IMR-90 (cell line): ENCODE results near the gene MIB1. TPM values are rescaled to one million over a fixed set of nuclear protein-coding genes. Genes with fewer than 3 reads are reported as not detected.

Experiments
- ATAC-seq: fragments of 200-7000 bp; cut with Tn5 transposase; 2 replicates; pipeline ENCODE4 v1.9.1; 2020; ENCODE audit warnings: low read depth, mild to moderate bottlenecking, moderate library complexity
- BruUV-seq: library from RNA; stranded (reverse); fragments of 400-500 nt; replicated peaks from 2 replicates; lab custom pipeline; 2021; lab: Mats Ljungman, UMichigan
- CTCF ChIA-PET: fragments of 300-600 bp; formaldehyde crosslinking; extraction: SDS; loops from one replicate; lab custom pipeline; 2021; ENCODE audit warnings: antibody characterized with exemption; lab: Yijun Ruan, JAX
- POLR2A ChIA-PET: fragments of 300-600 bp; sonication (Branson Sonifier 250); formaldehyde crosslinking; loops from one replicate; lab custom pipeline; 2022; ENCODE audit warnings: antibody characterized with exemption; ENCODE audit not compliant: unreplicated experiment; lab: Charles Lee
- DNase-seq: peaks from one replicate; pipeline ENCODE4 v3.0.0; 2013
- H2AFZ ChIP-seq: replicated peaks from 2 replicates; pipeline ENCODE3; 2013; ENCODE audit warnings: low read length, mild to moderate bottlenecking; ENCODE audit not compliant: poor library complexity
- H2AK5ac ChIP-seq: 2 replicates; pipeline ENCODE4 v1.6.1; 2013; ENCODE audit warnings: low read depth, low read length, inconsistent platforms
- H2AK9ac ChIP-seq: replicated peaks from 2 replicates; pipeline ENCODE3; 2013; ENCODE audit warnings: mild to moderate bottlenecking, low read depth, low read length, moderate library complexity; ENCODE audit not compliant: poor library complexity
- H2BK120ac ChIP-seq: 2 replicates; pipeline ENCODE4 v1.6.1; 2013; ENCODE audit warnings: low read depth, low read length, inconsistent platforms
- H2BK15ac ChIP-seq: 3 replicates; pipeline ENCODE4 v1.6.1; 2013; ENCODE audit warnings: low read depth, low read length, inconsistent platforms
- H2BK20ac ChIP-seq: 2 replicates; pipeline ENCODE4 v1.6.1; 2013; ENCODE audit warnings: low read depth, mild to moderate bottlenecking, inconsistent platforms, low read length, moderate library complexity
- H2BK5ac ChIP-seq: 2 replicates; pipeline ENCODE4 v1.6.1; 2013; ENCODE audit warnings: mild to moderate bottlenecking, low read depth, low read length, inconsistent platforms; ENCODE audit not compliant: poor library complexity, severe bottlenecking
- H3K14ac ChIP-seq: replicated peaks from 2 replicates; pipeline ENCODE4 v1.6.1; 2013; ENCODE audit warnings: low read depth, low read length, inconsistent platforms
- H3K18ac ChIP-seq: 2 replicates; pipeline ENCODE4 v1.6.1; 2013; ENCODE audit warnings: low read depth, low read length, control low read depth
- H3K23ac ChIP-seq: 2 replicates; pipeline ENCODE4 v1.6.1; 2013; ENCODE audit warnings: low read depth, low read length, inconsistent platforms
- H3K27ac ChIP-seq: 2 replicates; pipeline ENCODE4 v1.5.1; 2013; ENCODE audit warnings: mild to moderate bottlenecking, control low read depth, low read length; ENCODE audit not compliant: insufficient read depth
- H3K27me3 ChIP-seq: 2 replicates; pipeline ENCODE4 v1.6.1; 2013; ENCODE audit warnings: low read length; ENCODE audit not compliant: control insufficient read depth, insufficient read depth
- H3K36me3 ChIP-seq: 2 replicates; pipeline ENCODE4 v1.6.1; 2013; ENCODE audit warnings: low read length, mixed read lengths; ENCODE audit not compliant: control insufficient read depth, insufficient read depth
- H3K4ac ChIP-seq: 2 replicates; pipeline ENCODE4 v1.6.1; 2013; ENCODE audit warnings: low read depth, low read length, inconsistent platforms
- H3K4me1 ChIP-seq: 2 replicates; pipeline ENCODE4 v1.6.1; 2013; ENCODE audit warnings: low read length, mixed read lengths; ENCODE audit not compliant: control insufficient read depth, insufficient read depth
- H3K4me2 ChIP-seq: 2 replicates; pipeline ENCODE4 v1.6.1; 2013; ENCODE audit warnings: low read depth, mild to moderate bottlenecking, control low read depth, low read length, moderate library complexity
- H3K4me3 ChIP-seq: 2 replicates; pipeline ENCODE4 v1.5.1; 2013; ENCODE audit warnings: low read depth, mild to moderate bottlenecking, control low read depth, low read length, moderate library complexity; ENCODE audit not compliant: insufficient read depth
- H3K56ac ChIP-seq: 2 replicates; pipeline ENCODE4 v1.6.1; 2013; ENCODE audit warnings: low read length, inconsistent platforms; ENCODE audit not compliant: insufficient read depth; ENCODE audit errors: extremely low read depth
- H3K79me1 ChIP-seq, 2 experiments: 2 replicates each; pipeline ENCODE4 v1.6.1; 2013; ENCODE audit warnings: low read length in 2 of 2, inconsistent platforms in 1 of 2, low read depth in 1 of 2
- H3K9ac ChIP-seq: 2 replicates; pipeline ENCODE4 v1.6.1; 2013; ENCODE audit warnings: low read depth, low read length, control low read depth
- H3K9me1 ChIP-seq: 2 replicates; pipeline ENCODE4 v1.6.1; 2013; ENCODE audit warnings: low read length, inconsistent platforms; ENCODE audit not compliant: insufficient read depth
- H3K9me3 ChIP-seq: 2 replicates; pipeline ENCODE4 v1.6.1; 2013; ENCODE audit warnings: low read length; ENCODE audit not compliant: control insufficient read depth, insufficient read depth
- H4K20me1 ChIP-seq: 2 replicates; pipeline ENCODE4 v1.6.1; 2013; ENCODE audit warnings: low read length, inconsistent platforms; ENCODE audit not compliant: insufficient read depth
- H4K5ac ChIP-seq: 2 replicates; pipeline ENCODE4 v1.6.1; 2013; ENCODE audit warnings: mild to moderate bottlenecking, low read depth, low read length, control low read depth
- H4K8ac ChIP-seq, 2 experiments: 2 replicates each; pipeline ENCODE4 v1.6.1; 2013; ENCODE audit warnings: low read depth in 2 of 2, low read length in 2 of 2, control low read depth in 1 of 2, inconsistent platforms in 1 of 2
- H4K91ac ChIP-seq: 2 replicates; pipeline ENCODE4 v1.6.1; 2013; ENCODE audit warnings: low read depth, low read length, inconsistent platforms; ENCODE audit not compliant: insufficient read depth
- BHLHE40 ChIP-seq: fragments of 150-350 bp; IDR thresholded peaks from 2 replicates; pipeline ENCODE4 v1.6.1; 2016; ENCODE audit warnings: mild to moderate bottlenecking, low read depth, low read length
- CEBPB ChIP-seq: IDR thresholded peaks from 2 replicates; pipeline ENCODE4 v1.6.1; 2012; ENCODE audit warnings: low read depth, low read length, improper control_type of control experiment
- CHD1 ChIP-seq: IDR thresholded peaks from 2 replicates; pipeline ENCODE4 v1.6.1; 2012; ENCODE audit warnings: low read depth, low read length, improper control_type of control experiment
- FOS ChIP-seq: fragments of 150-350 bp; IDR thresholded peaks from 2 replicates; pipeline ENCODE4 v1.6.1; 2016; ENCODE audit warnings: low read depth, low read length
- MAFK ChIP-seq: IDR thresholded peaks from 2 replicates; pipeline ENCODE4 v1.6.1; 2012; ENCODE audit warnings: low read depth, low read length, improper control_type of control experiment
- MAZ ChIP-seq: IDR thresholded peaks from 2 replicates; pipeline ENCODE4 v1.6.1; 2012; ENCODE audit warnings: low read depth, mild to moderate bottlenecking, low read length, improper control_type of control experiment, moderate library complexity, borderline replicate concordance
- MXI1 ChIP-seq: IDR thresholded peaks from 2 replicates; pipeline ENCODE4 v1.6.1; 2012; ENCODE audit warnings: low read depth, mild to moderate bottlenecking, low read length, moderate library complexity, borderline replicate concordance
- NFE2L2 ChIP-seq: fragments of 150-350 bp; IDR thresholded peaks from 2 replicates; pipeline ENCODE4 v1.6.1; 2016; ENCODE audit warnings: low read depth, mild to moderate bottlenecking, low read length
- POLR2A ChIP-seq: IDR thresholded peaks from 2 replicates; pipeline ENCODE4 v1.6.1; 2012; ENCODE audit warnings: mild to moderate bottlenecking, low read depth, low read length
- RAD21 ChIP-seq: IDR thresholded peaks from 2 replicates; pipeline ENCODE4 v1.6.1; 2012; ENCODE audit warnings: low read length, improper control_type of control experiment
- RCOR1 ChIP-seq: IDR thresholded peaks from 2 replicates; pipeline ENCODE4 v1.6.1; 2012; ENCODE audit warnings: mild to moderate bottlenecking, low read length, improper control_type of control experiment; ENCODE audit not compliant: insufficient replicate concordance
- RFX5 ChIP-seq: IDR thresholded peaks from 2 replicates; pipeline ENCODE4 v1.8.0; 2012; ENCODE audit warnings: low read depth, mild to moderate bottlenecking, low read length, moderate library complexity
- SMC3 ChIP-seq: fragments of 150-350 bp; IDR thresholded peaks from 2 replicates; pipeline ENCODE4 v1.6.1; 2016; ENCODE audit warnings: low read depth, mild to moderate bottlenecking, antibody characterized with exemption, low read length, moderate library complexity
- USF2 ChIP-seq: fragments of 150-350 bp; IDR thresholded peaks from 2 replicates; pipeline ENCODE4 v1.6.1; 2017; ENCODE audit warnings: mild to moderate bottlenecking, antibody characterized with exemption, low read length, low read depth
- WGBS, 2 experiments: methylation state at CpG; one replicate each; pipeline versions ENCODE4 v1.1.5 to v1.1.7; 2013; ENCODE audit warnings: missing lambda C conversion rate in 2 of 2; ENCODE audit not compliant: insufficient read length in 1 of 2; ENCODE audit errors: extremely low coverage in 2 of 2; 5-methylcytosine and 5-hydroxymethylcytosine counted together
- dilution Hi-C: fragments of 300-500 bp; cut with HindIII; formaldehyde crosslinking; loops from one replicate; pipeline ENCODE4 v1.14.3; 2018; ENCODE audit warnings: low sequenced_read_pairs; ENCODE audit not compliant: unreplicated experiment
- in situ Hi-C: fragments of 300-500 bp; cut with MboI; formaldehyde crosslinking; loops from 3 replicates; pipeline ENCODE4 v1.14.3; 2019; ENCODE audit warnings: low sequenced_read_pairs, inconsistent platforms, mixed read lengths
- intact Hi-C: fragments of 100-400 bp; cut with micrococcal nuclease; formaldehyde crosslinking; loops from 2 replicates; pipeline ENCODE4 v1.10.0; 2022
- polyA plus RNA-seq, 3 experiments: library from polyadenylated mRNA; depleted of rRNA; stranded (reverse); fragments of >200 nt; gene quantifications; 2 replicates each; pipeline ENCODE4 v1.2.3, GENCODE V29; 2012; ENCODE audit warnings: low replicate concordance in 1 of 3
- total RNA-seq: library from RNA; depleted of rRNA; stranded (reverse); fragments of >200 nt; gene quantifications from 2 replicates; pipeline ENCODE4 v1.2.3, GENCODE V29; 2012
- TF ChIP-seq, protein P1 (sequence below): conservative IDR thresholded peaks from 2 replicates; pipeline ENCODE4 v1.5.1; 2012; ENCODE audit warnings: mild to moderate bottlenecking, low read depth, low read length, improper control_type of control experiment
- TF ChIP-seq, protein P2 (sequence below): fragments of 150-350 bp; IDR thresholded peaks from 2 replicates; pipeline ENCODE4 v1.6.1; 2016; ENCODE audit warnings: low read depth, mild to moderate bottlenecking, low read length, moderate library complexity, borderline replicate concordance

Gene MIB1
- total and polyA plus RNA-seq, 2 of the 4 experiments (the other 2 are of a cell fraction) = 5.9 to 80.1 TPM

DNA sequence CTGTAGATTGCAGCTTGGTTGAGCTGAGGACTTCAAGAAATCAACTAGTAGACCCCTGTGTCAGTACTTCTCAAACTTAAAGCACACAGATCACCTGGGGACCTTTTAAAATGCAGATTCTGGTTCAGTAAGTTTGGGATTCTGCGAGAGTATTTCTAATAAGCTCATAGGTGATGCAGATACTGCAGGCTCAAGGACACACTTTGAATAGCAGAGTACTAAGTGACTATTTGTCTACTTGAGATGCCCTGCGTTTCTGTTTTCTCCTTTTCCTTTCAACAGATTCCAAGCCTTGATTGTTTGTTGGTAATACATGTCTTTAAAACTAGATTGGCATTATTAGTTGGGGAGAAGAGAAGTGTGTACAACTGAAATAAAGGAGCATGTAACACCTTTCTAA lies 6.7 kb downstream of the MIB1 start:
- TF ChIP-seq, protein P1, sequence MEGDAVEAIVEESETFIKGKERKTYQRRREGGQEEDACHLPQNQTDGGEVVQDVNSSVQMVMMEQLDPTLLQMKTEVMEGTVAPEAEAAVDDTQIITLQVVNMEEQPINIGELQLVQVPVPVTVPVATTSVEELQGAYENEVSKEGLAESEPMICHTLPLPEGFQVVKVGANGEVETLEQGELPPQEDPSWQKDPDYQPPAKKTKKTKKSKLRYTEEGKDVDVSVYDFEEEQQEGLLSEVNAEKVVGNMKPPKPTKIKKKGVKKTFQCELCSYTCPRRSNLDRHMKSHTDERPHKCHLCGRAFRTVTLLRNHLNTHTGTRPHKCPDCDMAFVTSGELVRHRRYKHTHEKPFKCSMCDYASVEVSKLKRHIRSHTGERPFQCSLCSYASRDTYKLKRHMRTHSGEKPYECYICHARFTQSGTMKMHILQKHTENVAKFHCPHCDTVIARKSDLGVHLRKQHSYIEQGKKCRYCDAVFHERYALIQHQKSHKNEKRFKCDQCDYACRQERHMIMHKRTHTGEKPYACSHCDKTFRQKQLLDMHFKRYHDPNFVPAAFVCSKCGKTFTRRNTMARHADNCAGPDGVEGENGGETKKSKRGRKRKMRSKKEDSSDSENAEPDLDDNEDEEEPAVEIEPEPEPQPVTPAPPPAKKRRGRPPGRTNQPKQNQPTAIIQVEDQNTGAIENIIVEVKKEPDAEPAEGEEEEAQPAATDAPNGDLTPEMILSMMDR = no peak
- TF ChIP-seq MXI1 (no peak), RAD21 (no peak), RCOR1 (no peak), USF2 (no peak), NFE2L2 (no peak), SMC3 (no peak), FOS (no peak), CHD1 (no peak), BHLHE40 (no peak), CEBPB (no peak), RFX5 (no peak), MAFK (no peak), MAZ (no peak), POLR2A (no peak)
- TF ChIP-seq, protein P2, sequence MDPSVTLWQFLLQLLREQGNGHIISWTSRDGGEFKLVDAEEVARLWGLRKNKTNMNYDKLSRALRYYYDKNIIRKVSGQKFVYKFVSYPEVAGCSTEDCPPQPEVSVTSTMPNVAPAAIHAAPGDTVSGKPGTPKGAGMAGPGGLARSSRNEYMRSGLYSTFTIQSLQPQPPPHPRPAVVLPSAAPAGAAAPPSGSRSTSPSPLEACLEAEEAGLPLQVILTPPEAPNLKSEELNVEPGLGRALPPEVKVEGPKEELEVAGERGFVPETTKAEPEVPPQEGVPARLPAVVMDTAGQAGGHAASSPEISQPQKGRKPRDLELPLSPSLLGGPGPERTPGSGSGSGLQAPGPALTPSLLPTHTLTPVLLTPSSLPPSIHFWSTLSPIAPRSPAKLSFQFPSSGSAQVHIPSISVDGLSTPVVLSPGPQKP = no peak
- Histone ChIP-seq H2AK9ac (no peak overlapping the region), H3K4me2 (no peak overlapping the region), H3K9me3 (no peaks in the 10 kb centered on the region), H3K9me1 (peaks cover 3% of the 10 kb centered on the region; the same call in 1 of the 2 replicates), H3K36me3 (no peaks in the 10 kb centered on the region; the same call in 1 of the 2 replicates), H4K8ac (no peak overlapping the region), H3K56ac (no peak overlapping the region), H3K23ac (no peak overlapping the region), H3K4ac (no peak overlapping the region), H3K27me3 (no peaks in the 10 kb centered on the region), H3K27ac (no peak overlapping the region), H4K5ac (no peak overlapping the region), H4K20me1 (peaks cover 27% of the 10 kb centered on the region), H3K79me1 (peaks cover 19 to 62% of the 10 kb centered on the region in 2 experiments), H3K18ac (no peak overlapping the region), H2AK5ac (no peak overlapping the region), H2BK15ac (no peak overlapping the region), H3K9ac (no peak overlapping the region), H3K4me3 (no peak overlapping the region), H2BK20ac (no peak overlapping the region), H2BK5ac (no peak overlapping the region), H3K14ac (no peak overlapping the region), H2AFZ (no peak overlapping the region), H2BK120ac (no peak overlapping the region), H3K4me1 (no peaks in the 10 kb centered on the region), H4K91ac (no peak overlapping the region)
- no TSS peak for BruUV-seq
- in situ Hi-C loops (no loop called here), intact Hi-C loops (loop anchor here (10.0 kb wide), 2 partner anchors 108 to 132 kb away; partner anchors contain the start of gene SNRPD1), dilution Hi-C loops (no loop called here)
- no peak for ATAC-seq
- ChIA-PET CTCF (no interaction called here), POLR2A (no interaction called here)
- no peak for DNase-seq
- WGBS, 2 experiments = no CpG with 5 or more reads among the region's 2 CpGs
